Neural progenitor cell (in vitro differentiated cells): ENCODE measurements around the gene MEF2B.

Experiments used
- EZH2 ChIP-seq: fragments of 200-600 bp; sonication (generic); IDR thresholded peaks from 2 replicates; pipeline ENCODE4 v1.6.1; 2017; ENCODE audit warnings: antibody characterized with exemption, mild to moderate bottlenecking, moderate library complexity
- EZH2phosphoT487 ChIP-seq: fragments of 200-600 bp; sonication (generic); IDR thresholded peaks from 2 replicates; pipeline ENCODE4 v1.6.1; 2017; ENCODE audit warnings: antibody characterized with exemption
- TF ChIP-seq, protein P1 (sequence below): fragments of 200-600 bp; sonication (generic); IDR thresholded peaks from 2 replicates; pipeline ENCODE4 v1.5.1; 2017; ENCODE audit warnings: antibody characterized with exemption, mild to moderate bottlenecking

DNA sequence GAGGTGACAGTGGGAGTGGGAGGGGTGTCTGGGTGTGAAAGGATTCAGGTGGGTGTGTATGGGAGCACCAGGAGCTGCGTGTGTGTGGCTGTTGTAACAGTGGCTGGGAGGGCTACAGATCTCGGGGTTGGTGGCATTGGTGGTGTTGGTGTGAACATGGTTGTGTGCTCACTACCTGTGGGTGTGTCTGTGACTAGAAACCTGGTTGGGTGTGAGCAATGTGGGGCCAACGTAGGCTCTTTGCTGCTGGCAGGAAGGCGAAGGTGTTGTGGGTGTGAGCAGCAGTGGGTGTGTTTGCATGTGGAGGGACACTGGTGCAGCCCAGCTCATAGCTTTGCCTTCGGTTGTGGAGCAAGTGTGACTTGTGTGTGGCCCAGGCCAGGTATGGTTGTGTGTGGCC, 36.9 kb upstream of the MEF2B start:
- TF ChIP-seq, protein P1, sequence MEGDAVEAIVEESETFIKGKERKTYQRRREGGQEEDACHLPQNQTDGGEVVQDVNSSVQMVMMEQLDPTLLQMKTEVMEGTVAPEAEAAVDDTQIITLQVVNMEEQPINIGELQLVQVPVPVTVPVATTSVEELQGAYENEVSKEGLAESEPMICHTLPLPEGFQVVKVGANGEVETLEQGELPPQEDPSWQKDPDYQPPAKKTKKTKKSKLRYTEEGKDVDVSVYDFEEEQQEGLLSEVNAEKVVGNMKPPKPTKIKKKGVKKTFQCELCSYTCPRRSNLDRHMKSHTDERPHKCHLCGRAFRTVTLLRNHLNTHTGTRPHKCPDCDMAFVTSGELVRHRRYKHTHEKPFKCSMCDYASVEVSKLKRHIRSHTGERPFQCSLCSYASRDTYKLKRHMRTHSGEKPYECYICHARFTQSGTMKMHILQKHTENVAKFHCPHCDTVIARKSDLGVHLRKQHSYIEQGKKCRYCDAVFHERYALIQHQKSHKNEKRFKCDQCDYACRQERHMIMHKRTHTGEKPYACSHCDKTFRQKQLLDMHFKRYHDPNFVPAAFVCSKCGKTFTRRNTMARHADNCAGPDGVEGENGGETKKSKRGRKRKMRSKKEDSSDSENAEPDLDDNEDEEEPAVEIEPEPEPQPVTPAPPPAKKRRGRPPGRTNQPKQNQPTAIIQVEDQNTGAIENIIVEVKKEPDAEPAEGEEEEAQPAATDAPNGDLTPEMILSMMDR = no peak
- TF ChIP-seq EZH2phosphoT487 (no peak), EZH2 (no peak)
